Vagina (tissue), 2 donors: ENCODE data around the gene GSG1L2.

Experiments
- POLR2A ChIP-seq, 2 donors: fragments of 450-650 bp; IDR thresholded peaks; one replicate each; pipeline ENCODE4 v1.6.1; 2017; ENCODE audit warnings: antibody characterized with exemption in 2 of 2, mild to moderate bottlenecking in 2 of 2, moderate library complexity in 2 of 2
- POLR2AphosphoS5 ChIP-seq, 2 donors: sonication (generic); formaldehyde crosslinking; IDR thresholded peaks; one replicate each; pipeline ENCODE4 v1.9.0; 2017; ENCODE audit warnings: antibody characterized with exemption in 2 of 2, mild to moderate bottlenecking in 2 of 2, low read depth in 1 of 2; ENCODE audit not compliant: insufficient read depth in 1 of 2
- TF ChIP-seq, protein P1 (sequence below), 3 experiments: fragments of 450-650 bp in 2 of 3; fragments of 200-600 bp in 1 of 3; sonication (generic) in 1 of 3; IDR thresholded peaks; one replicate each; pipeline ENCODE4 v1.5.1; 2017 to 2019; ENCODE audit warnings: antibody characterized with exemption in 3 of 3, mild to moderate bottlenecking in 2 of 3, moderate library complexity in 2 of 3

- TF ChIP-seq, protein P1, sequence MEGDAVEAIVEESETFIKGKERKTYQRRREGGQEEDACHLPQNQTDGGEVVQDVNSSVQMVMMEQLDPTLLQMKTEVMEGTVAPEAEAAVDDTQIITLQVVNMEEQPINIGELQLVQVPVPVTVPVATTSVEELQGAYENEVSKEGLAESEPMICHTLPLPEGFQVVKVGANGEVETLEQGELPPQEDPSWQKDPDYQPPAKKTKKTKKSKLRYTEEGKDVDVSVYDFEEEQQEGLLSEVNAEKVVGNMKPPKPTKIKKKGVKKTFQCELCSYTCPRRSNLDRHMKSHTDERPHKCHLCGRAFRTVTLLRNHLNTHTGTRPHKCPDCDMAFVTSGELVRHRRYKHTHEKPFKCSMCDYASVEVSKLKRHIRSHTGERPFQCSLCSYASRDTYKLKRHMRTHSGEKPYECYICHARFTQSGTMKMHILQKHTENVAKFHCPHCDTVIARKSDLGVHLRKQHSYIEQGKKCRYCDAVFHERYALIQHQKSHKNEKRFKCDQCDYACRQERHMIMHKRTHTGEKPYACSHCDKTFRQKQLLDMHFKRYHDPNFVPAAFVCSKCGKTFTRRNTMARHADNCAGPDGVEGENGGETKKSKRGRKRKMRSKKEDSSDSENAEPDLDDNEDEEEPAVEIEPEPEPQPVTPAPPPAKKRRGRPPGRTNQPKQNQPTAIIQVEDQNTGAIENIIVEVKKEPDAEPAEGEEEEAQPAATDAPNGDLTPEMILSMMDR (IDR thresholded peaks at IDR 0.05) = no peak
- TF ChIP-seq POLR2A (IDR thresholded peaks at IDR 0.05) = no peak
- no peak for TF ChIP-seq POLR2AphosphoS5 (IDR thresholded peaks at IDR 0.05; ENCODE audit: insufficient read depth in 1 of 2, low read depth in 1 of 2)
Observed at GRCh38 chr17:9843152-9844010, 21.5 kb upstream of the GSG1L2 start.
